ENCODE results near the gene FGF19. TPM values are rescaled to one million over a fixed set of nuclear protein-coding genes. Genes with fewer than 3 reads are reported as not detected.

Gene FGF19
- under 0.01 TPM in 1 of 2 replicates, not detected in the other for total RNA-seq

GRCh38 chr11:69703768-69704507, at the start of gene FGF19:
Gene FGF19, minus strand, starts transcription at chr11:69704022. Its CDS starts 146 bp downstream, at chr11:69703876.

GRCh38 chr11:69674886-69675714, 28.7 kb downstream of the FGF19 start, which contains the start of gene LTO1:
Gene LTO1, minus strand, starts transcription at chr11:69675353. Its CDS starts 114 bp downstream, at chr11:69675239.

Other genes starting within 250 kb of the FGF19 start
- not detected in 2 replicates for gene LINC01488, start 222.4 kb downstream of the FGF19 start, total RNA-seq
- gene CCND1, start 62.9 kb downstream of the FGF19 start, total RNA-seq, result 90.9 and 423 TPM in 2 replicates
- 16.7 and 29.7 TPM in 2 replicates for gene LTO1, start 28.7 kb downstream of the FGF19 start, total RNA-seq
- gene FGF4, start 71.3 kb upstream of the FGF19 start, total RNA-seq, result not detected in 2 replicates
- gene FGF3, start 115.4 kb upstream of the FGF19 start, total RNA-seq, result not detected in 2 replicates

Measured in nasal cavity respiratory epithelium epithelial cell of viscerocranial mucosa (primary cell).